Neural cell (in vitro differentiated cells): ENCODE data around the gene ANKLE1. TPM values are rescaled to one million over a fixed set of nuclear protein-coding genes. Genes with fewer than 3 reads are reported as not detected.

Experiments used
- H2AFZ ChIP-seq: fragments of 200-600, 300-800 bp; sonication (generic), shearing (Covaris generic); 2 replicates; pipeline ENCODE4 v1.6.0; 2014; ENCODE audit warnings: low read depth, mild to moderate bottlenecking, antibody characterized with exemption, low read length, moderate library complexity
- H3F3A ChIP-seq: fragments of 200-600 bp; shearing (Covaris generic); 2 replicates; pipeline ENCODE4 v1.6.1; 2016; ENCODE audit warnings: mild to moderate bottlenecking, moderate library complexity, mixed read lengths, antibody characterized with exemption, low read length; ENCODE audit not compliant: insufficient read depth, poor library complexity, severe bottlenecking
- H3K27ac ChIP-seq: fragments of 200-600, 300-800 bp; sonication (generic), shearing (Covaris generic); 2 replicates; pipeline ENCODE4 v1.5.1; 2014; ENCODE audit warnings: mild to moderate bottlenecking, low read length, moderate library complexity
- H3K27me3 ChIP-seq: fragments of 300-800, 200-600 bp; sonication (generic), shearing (Covaris generic); 2 replicates; pipeline ENCODE4 v1.6.0; 2014; ENCODE audit warnings: mild to moderate bottlenecking, low read depth, low read length, moderate library complexity; ENCODE audit not compliant: insufficient read depth
- H3K36me3 ChIP-seq: fragments of 300-800, 200-600 bp; sonication (generic), shearing (Covaris generic); 2 replicates; pipeline ENCODE4 v1.5.1; 2014; ENCODE audit warnings: mild to moderate bottlenecking, antibody characterized with exemption, low read length, moderate library complexity; ENCODE audit not compliant: insufficient read depth
- H3K4me2 ChIP-seq: fragments of 300-800, 200-600 bp; sonication (generic), shearing (Covaris generic); 2 replicates; pipeline ENCODE4 v1.6.0; 2014; ENCODE audit warnings: mild to moderate bottlenecking, low read length
- H3K4me3 ChIP-seq: fragments of 300-800, 200-600 bp; sonication (generic), shearing (Covaris generic); 2 replicates; pipeline ENCODE4 v1.5.1; 2014; ENCODE audit warnings: mild to moderate bottlenecking, low read length, moderate library complexity
- H3K79me2 ChIP-seq: fragments of 200-600 bp; shearing (Covaris generic); replicated peaks from 2 replicates; pipeline ENCODE4 v1.6.0; 2014; ENCODE audit warnings: mild to moderate bottlenecking, low read length, moderate library complexity; ENCODE audit not compliant: insufficient read depth
- H3K9ac ChIP-seq: fragments of 300-800, 200-600 bp; sonication (generic), shearing (Covaris generic); 2 replicates; pipeline ENCODE4 v1.6.1; 2016; ENCODE audit warnings: mild to moderate bottlenecking, low read length, mixed read lengths
- H3K9me2 ChIP-seq: fragments of 200-600 bp; shearing (Covaris generic); 2 replicates; pipeline ENCODE4 v1.6.1; 2016; ENCODE audit warnings: mild to moderate bottlenecking, low read length, mixed read lengths; ENCODE audit not compliant: insufficient read depth
- H3K9me3 ChIP-seq: fragments of 200-600, 300-800 bp; sonication (generic), shearing (Covaris generic); 2 replicates; pipeline ENCODE4 v1.6.1; 2016; ENCODE audit warnings: mild to moderate bottlenecking, mixed run types, low read length, moderate library complexity, mixed read lengths
- H4K20me1 ChIP-seq: fragments of 200-600 bp; shearing (Covaris generic); 2 replicates; pipeline ENCODE4 v1.6.1; 2016; ENCODE audit warnings: mild to moderate bottlenecking, mixed run types; ENCODE audit not compliant: insufficient read depth
- EP300 ChIP-seq: fragments of 450-650 bp; conservative IDR thresholded peaks from 2 replicates; pipeline ENCODE4 v1.6.1; 2014; ENCODE audit warnings: antibody characterized with exemption, mild to moderate bottlenecking, moderate library complexity; ENCODE audit not compliant: poor library complexity, severe bottlenecking
- EZH2 ChIP-seq: fragments of 200-600, 300-800 bp; shearing (Covaris generic), sonication (generic); IDR thresholded peaks from 2 replicates; pipeline ENCODE4 v1.6.1; 2014; ENCODE audit warnings: antibody characterized with exemption, low read length, borderline replicate concordance, mild to moderate bottlenecking; ENCODE audit not compliant: insufficient read depth, poor library complexity, severe bottlenecking
- MXI1 ChIP-seq: fragments of 450-650 bp; conservative IDR thresholded peaks from 2 replicates; pipeline ENCODE4 v1.6.1; 2014; ENCODE audit warnings: antibody characterized with exemption, mild to moderate bottlenecking; ENCODE audit not compliant: poor library complexity, severe bottlenecking
- POLR2AphosphoS5 ChIP-seq: IDR thresholded peaks from 2 replicates; pipeline ENCODE4 v1.6.1; 2012
- RAD21 ChIP-seq: fragments of 450-650 bp; conservative IDR thresholded peaks from 2 replicates; pipeline ENCODE4 v1.6.1; 2014; ENCODE audit warnings: antibody characterized with exemption, mild to moderate bottlenecking, moderate library complexity
- SMC3 ChIP-seq: fragments of 450-650 bp; conservative IDR thresholded peaks from 2 replicates; pipeline ENCODE4 v1.6.1; 2014; ENCODE audit warnings: antibody characterized with exemption, mild to moderate bottlenecking, moderate library complexity; ENCODE audit not compliant: poor library complexity
- TAF1 ChIP-seq: IDR thresholded peaks from 2 replicates; pipeline ENCODE4 v1.6.1; 2012; ENCODE audit warnings: low read depth
- polyA plus RNA-seq: library from polyadenylated mRNA; depleted of rRNA; stranded (reverse); fragments of >200 nt; gene quantifications from 2 replicates; pipeline ENCODE4 v1.2.3, GENCODE V29; 2014
- TF ChIP-seq, protein P1 (sequence below): IDR thresholded peaks from 2 replicates; pipeline ENCODE4 v1.6.1; 2012; ENCODE audit warnings: borderline replicate concordance
- TF ChIP-seq, protein P2 (sequence below): fragments of 450-650 bp; IDR thresholded peaks from 2 replicates; pipeline ENCODE4 v1.5.1; 2014; ENCODE audit warnings: antibody characterized with exemption, mild to moderate bottlenecking, moderate library complexity; ENCODE audit not compliant: poor library complexity, severe bottlenecking

ANKLE1 gene
- polyA plus RNA-seq, 1 donor from 2014 or later, result 9.3 TPM

DNA sequence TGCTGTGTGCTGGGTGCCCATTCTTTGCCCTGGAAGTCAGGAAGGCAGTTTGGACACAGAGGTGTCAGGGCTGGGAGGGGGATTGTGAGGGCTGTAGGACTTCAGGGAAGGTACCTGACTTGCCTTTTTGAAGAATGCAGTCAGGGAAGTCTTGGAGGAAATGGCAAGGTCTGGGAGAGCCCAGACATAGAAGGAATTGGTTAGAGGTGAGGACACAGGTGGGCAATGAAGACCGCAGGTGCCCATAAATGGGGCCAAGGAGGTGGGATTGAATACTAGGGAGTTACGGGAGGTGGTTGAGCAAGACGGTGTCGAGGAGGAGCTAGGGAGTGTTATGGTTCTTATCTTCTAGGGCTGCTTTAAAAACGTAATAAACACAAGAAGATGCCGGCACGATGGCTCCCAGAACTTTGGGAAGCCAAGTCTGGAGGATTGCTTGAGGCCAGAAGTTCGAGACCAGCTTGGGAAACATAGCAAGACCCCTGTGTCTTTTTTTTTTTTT, 26.2 kb downstream of the ANKLE1 start:
- H3K4me2 ChIP-seq, result no peak overlapping the region
- H3K9me2 ChIP-seq, result no peaks in the 10 kb centered on the region
- H2AFZ ChIP-seq, result no peak overlapping the region
- H3K36me3 ChIP-seq, result no peaks in the 10 kb centered on the region
- no peaks in the 10 kb centered on the region for H4K20me1 ChIP-seq
- no peaks in the 10 kb centered on the region for H3K9me3 ChIP-seq
- peaks cover 18% of the 10 kb centered on the region for H3K79me2 ChIP-seq
- no peak for TF ChIP-seq SMC3
- TF ChIP-seq, protein P1, sequence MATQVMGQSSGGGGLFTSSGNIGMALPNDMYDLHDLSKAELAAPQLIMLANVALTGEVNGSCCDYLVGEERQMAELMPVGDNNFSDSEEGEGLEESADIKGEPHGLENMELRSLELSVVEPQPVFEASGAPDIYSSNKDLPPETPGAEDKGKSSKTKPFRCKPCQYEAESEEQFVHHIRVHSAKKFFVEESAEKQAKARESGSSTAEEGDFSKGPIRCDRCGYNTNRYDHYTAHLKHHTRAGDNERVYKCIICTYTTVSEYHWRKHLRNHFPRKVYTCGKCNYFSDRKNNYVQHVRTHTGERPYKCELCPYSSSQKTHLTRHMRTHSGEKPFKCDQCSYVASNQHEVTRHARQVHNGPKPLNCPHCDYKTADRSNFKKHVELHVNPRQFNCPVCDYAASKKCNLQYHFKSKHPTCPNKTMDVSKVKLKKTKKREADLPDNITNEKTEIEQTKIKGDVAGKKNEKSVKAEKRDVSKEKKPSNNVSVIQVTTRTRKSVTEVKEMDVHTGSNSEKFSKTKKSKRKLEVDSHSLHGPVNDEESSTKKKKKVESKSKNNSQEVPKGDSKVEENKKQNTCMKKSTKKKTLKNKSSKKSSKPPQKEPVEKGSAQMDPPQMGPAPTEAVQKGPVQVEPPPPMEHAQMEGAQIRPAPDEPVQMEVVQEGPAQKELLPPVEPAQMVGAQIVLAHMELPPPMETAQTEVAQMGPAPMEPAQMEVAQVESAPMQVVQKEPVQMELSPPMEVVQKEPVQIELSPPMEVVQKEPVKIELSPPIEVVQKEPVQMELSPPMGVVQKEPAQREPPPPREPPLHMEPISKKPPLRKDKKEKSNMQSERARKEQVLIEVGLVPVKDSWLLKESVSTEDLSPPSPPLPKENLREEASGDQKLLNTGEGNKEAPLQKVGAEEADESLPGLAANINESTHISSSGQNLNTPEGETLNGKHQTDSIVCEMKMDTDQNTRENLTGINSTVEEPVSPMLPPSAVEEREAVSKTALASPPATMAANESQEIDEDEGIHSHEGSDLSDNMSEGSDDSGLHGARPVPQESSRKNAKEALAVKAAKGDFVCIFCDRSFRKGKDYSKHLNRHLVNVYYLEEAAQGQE, result no peak
- no peak for TF ChIP-seq POLR2AphosphoS5
- TF ChIP-seq RAD21, result no peak
- TF ChIP-seq TAF1, result no peak
- TF ChIP-seq EP300, result no peak
- TF ChIP-seq, protein P2, sequence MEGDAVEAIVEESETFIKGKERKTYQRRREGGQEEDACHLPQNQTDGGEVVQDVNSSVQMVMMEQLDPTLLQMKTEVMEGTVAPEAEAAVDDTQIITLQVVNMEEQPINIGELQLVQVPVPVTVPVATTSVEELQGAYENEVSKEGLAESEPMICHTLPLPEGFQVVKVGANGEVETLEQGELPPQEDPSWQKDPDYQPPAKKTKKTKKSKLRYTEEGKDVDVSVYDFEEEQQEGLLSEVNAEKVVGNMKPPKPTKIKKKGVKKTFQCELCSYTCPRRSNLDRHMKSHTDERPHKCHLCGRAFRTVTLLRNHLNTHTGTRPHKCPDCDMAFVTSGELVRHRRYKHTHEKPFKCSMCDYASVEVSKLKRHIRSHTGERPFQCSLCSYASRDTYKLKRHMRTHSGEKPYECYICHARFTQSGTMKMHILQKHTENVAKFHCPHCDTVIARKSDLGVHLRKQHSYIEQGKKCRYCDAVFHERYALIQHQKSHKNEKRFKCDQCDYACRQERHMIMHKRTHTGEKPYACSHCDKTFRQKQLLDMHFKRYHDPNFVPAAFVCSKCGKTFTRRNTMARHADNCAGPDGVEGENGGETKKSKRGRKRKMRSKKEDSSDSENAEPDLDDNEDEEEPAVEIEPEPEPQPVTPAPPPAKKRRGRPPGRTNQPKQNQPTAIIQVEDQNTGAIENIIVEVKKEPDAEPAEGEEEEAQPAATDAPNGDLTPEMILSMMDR, result no peak
- TF ChIP-seq MXI1, result no peak
- TF ChIP-seq EZH2, result no peak
- no peak overlapping the region for H3K27ac ChIP-seq
- no peak overlapping the region for H3K4me3 ChIP-seq
- no peak overlapping the region for H3K9ac ChIP-seq
- no peaks in the 10 kb centered on the region for H3K27me3 ChIP-seq
- H3F3A ChIP-seq, result no peaks in the 10 kb centered on the region

DNA sequence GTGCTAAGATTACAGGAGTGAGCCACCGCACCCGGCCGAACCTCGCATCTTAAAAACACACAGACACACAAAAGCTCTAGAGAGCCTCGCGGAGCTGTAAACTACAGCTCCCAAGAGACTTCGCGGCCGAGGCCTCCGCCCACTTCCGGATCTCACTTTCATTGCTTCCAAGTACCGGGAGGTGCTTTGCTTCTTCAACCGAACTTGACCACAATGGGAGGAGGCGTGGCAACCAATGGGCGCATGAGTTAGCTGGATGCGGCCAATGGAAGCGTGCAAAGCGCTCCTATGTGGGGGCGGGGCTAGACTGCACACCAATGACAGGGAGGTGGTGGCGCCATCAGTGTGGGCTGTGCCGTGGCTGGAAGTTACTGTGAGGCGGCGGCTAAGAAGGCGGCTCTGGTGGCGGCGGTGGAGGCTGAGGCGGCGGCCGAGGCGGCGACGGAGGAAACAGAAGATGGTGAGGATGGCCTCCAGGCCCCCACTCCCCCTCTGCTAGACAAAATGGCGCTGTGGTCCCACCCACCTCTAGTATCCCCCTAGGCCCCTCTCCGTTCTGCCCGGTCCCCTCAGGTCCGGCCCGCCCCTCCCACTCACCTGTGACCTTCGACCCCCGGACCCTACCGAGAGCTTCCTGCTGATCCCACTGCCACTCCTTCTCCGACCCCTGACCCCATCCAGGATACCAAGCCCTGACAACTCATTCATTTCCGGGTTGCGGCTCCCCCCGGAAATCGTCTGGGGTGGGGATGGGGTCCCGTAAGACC, 27.7 kb downstream of the ANKLE1 start, which contains the start of gene DDA1:
Gene DDA1, plus strand, starts transcription at position 366 of the 767 bp plus-strand sequence. Its CDS starts 92 bp downstream, at position 458.
- TF ChIP-seq SMC3, result no peak
- TF ChIP-seq, protein P1, result peak; percentile 54
- TF ChIP-seq EP300, result no peak
- TF ChIP-seq MXI1, result peak; percentile 50
- TF ChIP-seq, protein P2, result peak; percentile 28
- peak; percentile 91 for TF ChIP-seq POLR2AphosphoS5
- no peak for TF ChIP-seq EZH2
- no peak for TF ChIP-seq RAD21
- peak; percentile 43 for TF ChIP-seq TAF1
- peak within 1 kb of the TSS; percentile 61 for H3K27ac ChIP-seq
- peaks cover 18% of the 10 kb centered on the region for H3K79me2 ChIP-seq
- no peaks in the 10 kb centered on the region for H3K27me3 ChIP-seq
- H3K4me2 ChIP-seq, result peak within 1 kb of the TSS; percentile 75
- H4K20me1 ChIP-seq, result no peaks in the 10 kb centered on the region
- no peaks in the 10 kb centered on the region for H3K36me3 ChIP-seq
- H3K9ac ChIP-seq, result peak within 1 kb of the TSS; percentile 82
- peak within 1 kb of the TSS; percentile 33 for H2AFZ ChIP-seq
- no peaks in the 10 kb centered on the region for H3F3A ChIP-seq
- no peaks in the 10 kb centered on the region for H3K9me3 ChIP-seq
- H3K4me3 ChIP-seq, result peak within 1 kb of the TSS; percentile 97
- no peaks in the 10 kb centered on the region for H3K9me2 ChIP-seq
